Neural progenitor cell (in vitro differentiated cells): ENCODE data around the gene LRP1. TPM values are rescaled to one million over a fixed set of nuclear protein-coding genes. Genes with fewer than 3 reads are reported as not detected.

Source experiments
- DNase-seq: peaks from one replicate; pipeline ENCODE4 v3.0.0-alpha.2; 2016; ENCODE audit warnings: low spot score
- H2AFZ ChIP-seq: fragments of 200-600 bp; sonication (generic); replicated peaks from 2 replicates; pipeline ENCODE4 v1.6.1; 2016; ENCODE audit warnings: antibody characterized with exemption
- H3F3A ChIP-seq: fragments of 200-600 bp; sonication (generic); 2 replicates; pipeline ENCODE4 v1.6.1; 2016; ENCODE audit warnings: antibody characterized with exemption, low read depth
- H3K27ac ChIP-seq: fragments of 200-600 bp; sonication (generic); 2 replicates; pipeline ENCODE4 v1.5.1; 2016; ENCODE audit warnings: mild to moderate bottlenecking
- H3K27me3 ChIP-seq: fragments of 200-600 bp; sonication (generic); 2 replicates; pipeline ENCODE4 v1.6.1; 2016; ENCODE audit warnings: mild to moderate bottlenecking, moderate library complexity
- H3K36me3 ChIP-seq: fragments of 200-600 bp; sonication (generic); 2 replicates; pipeline ENCODE4 v1.5.1; 2016
- H3K4me1 ChIP-seq: fragments of 200-600 bp; sonication (generic); 2 replicates; pipeline ENCODE4 v1.6.1; 2016; ENCODE audit warnings: mixed run types
- H3K4me2 ChIP-seq: fragments of 200-600 bp; sonication (generic); 2 replicates; pipeline ENCODE4 v1.6.1; 2016
- H3K4me3 ChIP-seq: fragments of 200-600 bp; sonication (generic); 2 replicates; pipeline ENCODE4 v1.5.1; 2016
- H3K79me2 ChIP-seq: fragments of 200-600 bp; sonication (generic); 2 replicates; pipeline ENCODE4 v1.6.1; 2016; ENCODE audit warnings: low read depth
- H3K9ac ChIP-seq: fragments of 200-600 bp; sonication (generic); 2 replicates; pipeline ENCODE4 v1.6.1; 2016
- H3K9me3 ChIP-seq: fragments of 200-600 bp; sonication (generic); 2 replicates; pipeline ENCODE4 v1.5.1; 2016; ENCODE audit warnings: low read depth
- H4K20me1 ChIP-seq: fragments of 200-600 bp; sonication (generic); 2 replicates; pipeline ENCODE4 v1.6.1; 2016; ENCODE audit warnings: low read depth
- H3K27ac Mint-ChIP-seq: 3 replicates; pipeline ENCODE4 v1.8.0; 2021; ENCODE audit warnings: mixed read lengths
- H3K27me3 Mint-ChIP-seq: 2 replicates; pipeline ENCODE4 v1.8.0; 2022; ENCODE audit warnings: low read depth, mild to moderate bottlenecking, inconsistent platforms, moderate library complexity, mixed read lengths; ENCODE audit not compliant: insufficient read depth
- H3K36me3 Mint-ChIP-seq: 3 replicates; pipeline ENCODE4 v1.8.0; 2021; ENCODE audit warnings: mixed read lengths
- H3K4me1 Mint-ChIP-seq: 3 replicates; pipeline ENCODE4 v1.8.0; 2021; ENCODE audit warnings: mixed read lengths
- H3K4me3 Mint-ChIP-seq: 3 replicates; pipeline ENCODE4 v1.8.0; 2021; ENCODE audit warnings: mild to moderate bottlenecking, moderate library complexity, mixed read lengths
- H3K9me3 Mint-ChIP-seq: 3 replicates; pipeline ENCODE4 v1.8.0; 2020; ENCODE audit warnings: mixed read lengths
- CTCF ChIP-seq: fragments of 200-600 bp; sonication (generic); IDR thresholded peaks from 2 replicates; pipeline ENCODE4 v1.5.1; 2017; ENCODE audit warnings: antibody characterized with exemption, mild to moderate bottlenecking
- EZH2 ChIP-seq: fragments of 200-600 bp; sonication (generic); IDR thresholded peaks from 2 replicates; pipeline ENCODE4 v1.6.1; 2017; ENCODE audit warnings: antibody characterized with exemption, mild to moderate bottlenecking, moderate library complexity
- EZH2phosphoT487 ChIP-seq: fragments of 200-600 bp; sonication (generic); IDR thresholded peaks from 2 replicates; pipeline ENCODE4 v1.6.1; 2017; ENCODE audit warnings: antibody characterized with exemption
- total RNA-seq: library from RNA; depleted of rRNA; stranded (reverse); fragments of >200 nt; gene quantifications from 2 replicates; pipeline ENCODE4 v1.2.3, GENCODE V29; 2015; ENCODE audit warnings: low replicate concordance

The LRP1 gene
- total RNA-seq, 1 donor from 2014 or later, result 13.9 TPM

GRCh38 chr12:57196439-57196838 is 68.2 kb downstream of the LRP1 start:
- peaks cover 8% of the 10 kb centered on the region for H3K27me3 Mint-ChIP-seq
- Histone ChIP-seq H2AFZ (no peak overlapping the region), H3K9ac (no peak overlapping the region), H3K27ac (no peak overlapping the region), H3K27me3 (no peaks in the 10 kb centered on the region), H3K4me1 (no peaks in the 10 kb centered on the region), H3K36me3 (no peaks in the 10 kb centered on the region), H3K79me2 (no peaks in the 10 kb centered on the region), H3K4me3 (no peak overlapping the region), H3F3A (no peaks in the 10 kb centered on the region), H3K4me2 (no peak overlapping the region), H3K9me3 (no peaks in the 10 kb centered on the region), H4K20me1 (no peaks in the 10 kb centered on the region)
- no peak for DNase-seq
- no peak overlapping the region for H3K27ac Mint-ChIP-seq
- no peaks in the 10 kb centered on the region for H3K9me3 Mint-ChIP-seq
- no peaks in the 10 kb centered on the region for H3K4me1 Mint-ChIP-seq
- peak overlapping the region; percentile 12 for H3K4me3 Mint-ChIP-seq
- TF ChIP-seq EZH2 (no peak), CTCF (no peak), EZH2phosphoT487 (no peak)
- H3K36me3 Mint-ChIP-seq, result peaks cover 30% of the 10 kb centered on the region

- Histone ChIP-seq H3K36me3 (no peaks in the 10 kb centered on the region), H3K79me2 (no peaks in the 10 kb centered on the region), H3K4me2 (no peak overlapping the region), H4K20me1 (no peaks in the 10 kb centered on the region), H3K4me3 (no peak overlapping the region), H3K9ac (no peak overlapping the region), H3K9me3 (no peaks in the 10 kb centered on the region), H2AFZ (no peak overlapping the region), H3K4me1 (no peaks in the 10 kb centered on the region), H3F3A (no peaks in the 10 kb centered on the region), H3K27ac (no peak overlapping the region), H3K27me3 (no peaks in the 10 kb centered on the region)
- Mint-ChIP-seq H3K9me3 (no peaks in the 10 kb centered on the region), H3K4me1 (no peaks in the 10 kb centered on the region), H3K4me3 (no peak overlapping the region), H3K27me3 (peaks cover 7% of the 10 kb centered on the region), H3K36me3 (peaks cover 25% of the 10 kb centered on the region), H3K27ac (no peak overlapping the region)
- no peak for TF ChIP-seq EZH2
- no peak for TF ChIP-seq CTCF
- TF ChIP-seq EZH2phosphoT487, result no peak
- DNase-seq, result no peak
These were observed 68.7 kb downstream of the LRP1 start for GRCh38 chr12:57196956-57197355.

- Histone ChIP-seq H2AFZ (no peak overlapping the region), H3K27ac (no peak overlapping the region), H3K79me2 (no peaks in the 10 kb centered on the region), H3K4me1 (no peaks in the 10 kb centered on the region), H3K36me3 (no peaks in the 10 kb centered on the region), H3K9me3 (no peaks in the 10 kb centered on the region), H3K4me2 (no peak overlapping the region), H3K27me3 (no peaks in the 10 kb centered on the region), H3K4me3 (no peak overlapping the region), H4K20me1 (no peaks in the 10 kb centered on the region), H3K9ac (no peak overlapping the region), H3F3A (no peaks in the 10 kb centered on the region)
- peaks cover 5% of the 10 kb centered on the region for H3K27me3 Mint-ChIP-seq
- DNase-seq, result no peak
- H3K27ac Mint-ChIP-seq, result no peak overlapping the region
- H3K4me1 Mint-ChIP-seq, result no peaks in the 10 kb centered on the region
- H3K36me3 Mint-ChIP-seq, result peaks cover 23% of the 10 kb centered on the region
- H3K4me3 Mint-ChIP-seq, result no peak overlapping the region
- no peak for TF ChIP-seq EZH2
- no peak for TF ChIP-seq CTCF
- no peak for TF ChIP-seq EZH2phosphoT487
- H3K9me3 Mint-ChIP-seq, result no peaks in the 10 kb centered on the region
These were observed 70.0 kb downstream of the LRP1 start for GRCh38 chr12:57198329-57198728.

- TF ChIP-seq EZH2phosphoT487 (no peak), CTCF (no peak), EZH2 (no peak)
- Histone ChIP-seq H3K9ac (no peak overlapping the region), H3K9me3 (no peaks in the 10 kb centered on the region), H3K27me3 (no peaks in the 10 kb centered on the region), H3K79me2 (no peaks in the 10 kb centered on the region), H3K27ac (no peak overlapping the region), H3K4me1 (no peaks in the 10 kb centered on the region), H2AFZ (no peak overlapping the region), H3K4me2 (no peak overlapping the region), H3F3A (no peaks in the 10 kb centered on the region), H3K36me3 (no peaks in the 10 kb centered on the region), H4K20me1 (no peaks in the 10 kb centered on the region), H3K4me3 (no peak overlapping the region)
- no peak overlapping the region for H3K4me3 Mint-ChIP-seq
- H3K27ac Mint-ChIP-seq, result no peak overlapping the region
- H3K4me1 Mint-ChIP-seq, result no peaks in the 10 kb centered on the region
- no peak for DNase-seq
- H3K36me3 Mint-ChIP-seq, result peaks cover 26% of the 10 kb centered on the region
- no peaks in the 10 kb centered on the region for H3K9me3 Mint-ChIP-seq
- peaks cover 5% of the 10 kb centered on the region for H3K27me3 Mint-ChIP-seq
These were observed 70.9 kb downstream of the LRP1 start for GRCh38 chr12:57199191-57199590.
